Adrenal gland (tissue), 5 donors: Measurements from ENCODE around the gene TSPOAP1.

ENCODE experiments used
- POLR2A ChIP-seq, 2 donors: fragments of 450-650 bp; IDR thresholded peaks; one replicate each; pipeline ENCODE4 v1.6.1; 2017; ENCODE audit warnings: antibody characterized with exemption in 2 of 2, mild to moderate bottlenecking in 2 of 2, moderate library complexity in 1 of 2
- TF ChIP-seq, protein P1 (sequence below), 6 experiments: fragments of 450-650 bp in 4 of 6; fragments of 200-600 bp in 2 of 6; sonication (generic) in 1 of 6; IDR thresholded peaks; 1 replicate in 5 of 6; 2 replicates in 1 of 6; pipeline versions ENCODE4 v1.5.1 to v1.8.0; 2016 to 2021; ENCODE audit warnings: antibody characterized with exemption in 6 of 6, mild to moderate bottlenecking in 2 of 6, moderate library complexity in 1 of 6
- donor health status: DM: no; HTN: no; CAD: no.

DNA sequence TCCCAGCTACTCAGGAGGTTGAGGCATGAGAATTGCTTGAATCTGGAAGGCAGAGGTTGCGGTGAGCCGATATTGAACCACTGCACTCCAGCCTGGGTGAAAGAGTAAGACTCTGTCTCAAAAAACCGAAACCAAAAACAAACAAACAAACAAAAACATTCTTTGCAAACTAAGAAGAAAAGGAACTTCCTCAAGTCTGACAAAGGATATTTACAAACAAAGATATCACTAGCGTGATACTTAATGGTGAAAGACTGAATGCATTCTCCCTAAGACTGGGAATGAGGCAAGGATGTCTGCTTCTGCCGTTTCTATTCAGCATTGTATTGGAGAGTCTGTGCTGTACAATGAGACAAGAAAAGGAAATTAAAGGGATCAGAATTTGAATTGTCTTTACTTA, 37.3 kb downstream of the TSPOAP1 start:
- TF ChIP-seq, protein P1, sequence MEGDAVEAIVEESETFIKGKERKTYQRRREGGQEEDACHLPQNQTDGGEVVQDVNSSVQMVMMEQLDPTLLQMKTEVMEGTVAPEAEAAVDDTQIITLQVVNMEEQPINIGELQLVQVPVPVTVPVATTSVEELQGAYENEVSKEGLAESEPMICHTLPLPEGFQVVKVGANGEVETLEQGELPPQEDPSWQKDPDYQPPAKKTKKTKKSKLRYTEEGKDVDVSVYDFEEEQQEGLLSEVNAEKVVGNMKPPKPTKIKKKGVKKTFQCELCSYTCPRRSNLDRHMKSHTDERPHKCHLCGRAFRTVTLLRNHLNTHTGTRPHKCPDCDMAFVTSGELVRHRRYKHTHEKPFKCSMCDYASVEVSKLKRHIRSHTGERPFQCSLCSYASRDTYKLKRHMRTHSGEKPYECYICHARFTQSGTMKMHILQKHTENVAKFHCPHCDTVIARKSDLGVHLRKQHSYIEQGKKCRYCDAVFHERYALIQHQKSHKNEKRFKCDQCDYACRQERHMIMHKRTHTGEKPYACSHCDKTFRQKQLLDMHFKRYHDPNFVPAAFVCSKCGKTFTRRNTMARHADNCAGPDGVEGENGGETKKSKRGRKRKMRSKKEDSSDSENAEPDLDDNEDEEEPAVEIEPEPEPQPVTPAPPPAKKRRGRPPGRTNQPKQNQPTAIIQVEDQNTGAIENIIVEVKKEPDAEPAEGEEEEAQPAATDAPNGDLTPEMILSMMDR (IDR thresholded peaks at IDR 0.05) = no peak
- TF ChIP-seq POLR2A (IDR thresholded peaks at IDR 0.05) = no peak
